SK-N-SH (cell line): ENCODE data around the gene CD28. TPM values are rescaled to one million over a fixed set of nuclear protein-coding genes. Genes with fewer than 3 reads are reported as not detected.

Source experiments
- CTCF ChIA-PET: fragments of 300-600, 350-600 bp; formaldehyde crosslinking; extraction: SDS; loops from one replicate; lab custom pipeline; 2021; lab: Yijun Ruan, JAX
- POLR2A ChIA-PET: fragments of 350-600 bp; sonication (Branson Sonifier 250); formaldehyde crosslinking; extraction: SDS; loops from one replicate; lab custom pipeline; 2020; ENCODE audit warnings: antibody characterized with exemption, inconsistent platforms; lab: Yijun Ruan, JAX
- DNase-seq: peaks from one replicate; pipeline ENCODE4 v3.0.0; 2012
- H2AFZ ChIP-seq: fragments of 200-600 bp; sonication (generic); 2 replicates; pipeline ENCODE4 v1.8.1; 2016; ENCODE audit warnings: antibody characterized with exemption, mild to moderate bottlenecking, low read depth
- H3F3A ChIP-seq: fragments of 200-600 bp; sonication (generic); replicated peaks from 2 replicates; pipeline ENCODE3; 2016; ENCODE audit warnings: antibody characterized with exemption, mild to moderate bottlenecking; ENCODE audit not compliant: insufficient read depth
- H3K27ac ChIP-seq, 2 experiments: fragments of 200-500 bp in 1 of 2; fragments of 200-600 bp in 1 of 2; sonication (Bioruptor generic) in 1 of 2; sonication (generic), shearing (Covaris generic) in 1 of 2; 2 replicates each; pipeline versions ENCODE4 v1.5.1 to v1.6.1; 2014 to 2016; ENCODE audit warnings: low read depth in 2 of 2, inconsistent platforms in 1 of 2, low read length in 1 of 2, mild to moderate bottlenecking in 1 of 2, mixed read lengths in 1 of 2
- H3K27me3 ChIP-seq: fragments of 200-600 bp; sonication (generic), shearing (Covaris generic); 2 replicates; pipeline ENCODE4 v1.6.1; 2016; ENCODE audit warnings: mixed run types; ENCODE audit not compliant: insufficient read depth
- H3K36me3 ChIP-seq, 2 experiments: fragments of 200-500 bp in 1 of 2; fragments of 200-600 bp in 1 of 2; sonication (Bioruptor generic) in 1 of 2; sonication (generic) in 1 of 2; replicated peaks in 1 of 2; 2 replicates each; pipeline versions ENCODE3 to v1.5.1; 2014 to 2016; ENCODE audit warnings: low read length in 1 of 2, mild to moderate bottlenecking in 1 of 2; ENCODE audit not compliant: insufficient read depth in 2 of 2, control insufficient read depth in 1 of 2
- H3K4me1 ChIP-seq, 2 experiments: fragments of 200-500 bp in 1 of 2; fragments of 200-600 bp in 1 of 2; sonication (Bioruptor generic) in 1 of 2; sonication (generic), shearing (Covaris generic) in 1 of 2; 2 replicates each; pipeline versions ENCODE4 v1.5.1 to v1.6.1; 2014 to 2016; ENCODE audit warnings: low read depth in 1 of 2, low read length in 1 of 2, mixed run types in 1 of 2; ENCODE audit not compliant: insufficient read depth in 2 of 2, control insufficient read depth in 1 of 2
- H3K4me2 ChIP-seq: fragments of 200-600 bp; sonication (generic), shearing (Covaris generic); 2 replicates; pipeline ENCODE4 v1.6.1; 2017; ENCODE audit warnings: mixed run types
- H3K4me3 ChIP-seq, 2 experiments: fragments of 200-500 bp in 1 of 2; fragments of 200-600 bp in 1 of 2; sonication (Bioruptor generic) in 1 of 2; sonication (generic), shearing (Covaris generic) in 1 of 2; 2 replicates each; pipeline versions ENCODE4 v1.5.1 to v1.8.1; 2014 to 2016; ENCODE audit warnings: low read depth in 2 of 2, inconsistent platforms in 1 of 2, low read length in 1 of 2, mild to moderate bottlenecking in 1 of 2, mixed read lengths in 1 of 2, moderate library complexity in 1 of 2
- H3K79me2 ChIP-seq: fragments of 200-600 bp; sonication (generic); 2 replicates; pipeline ENCODE4 v1.8.1; 2017; ENCODE audit warnings: mild to moderate bottlenecking; ENCODE audit not compliant: insufficient read depth
- H3K9ac ChIP-seq: fragments of 200-600 bp; sonication (generic); 2 replicates; pipeline ENCODE4 v1.6.1; 2017; ENCODE audit warnings: mixed run types
- H3K9me2 ChIP-seq: fragments of 200-600 bp; sonication (generic); 2 replicates; pipeline ENCODE4 v1.6.1; 2017; ENCODE audit warnings: mixed run types
- H3K9me3 ChIP-seq: fragments of 200-600 bp; sonication (generic); 2 replicates; pipeline ENCODE4 v1.6.1; 2017; ENCODE audit warnings: mixed run types, mild to moderate bottlenecking, moderate library complexity
- H4K20me1 ChIP-seq: fragments of 200-600 bp; sonication (generic); 2 replicates; pipeline ENCODE4 v1.6.1; 2017; ENCODE audit warnings: mild to moderate bottlenecking, mixed run types; ENCODE audit not compliant: insufficient read depth
- FOSL2 ChIP-seq: IDR thresholded peaks from 2 replicates; pipeline ENCODE4 v1.4.0; 2012; ENCODE audit warnings: low read depth, mild to moderate bottlenecking, moderate library complexity, borderline replicate concordance
- GATA2 ChIP-seq: sonication (generic); formaldehyde crosslinking; IDR thresholded peaks from 2 replicates; pipeline ENCODE4 v1.5.0; 2020; ENCODE audit warnings: mild to moderate bottlenecking, missing genetic modification reagents
- MAX ChIP-seq: IDR thresholded peaks from 2 replicates; pipeline ENCODE4 v1.4.0; 2012; ENCODE audit warnings: low read depth
- NFIC ChIP-seq: IDR thresholded peaks from 2 replicates; pipeline ENCODE4 v1.4.0; 2012; ENCODE audit warnings: borderline replicate concordance
- RCOR1 ChIP-seq: fragments of 150-350 bp; IDR thresholded peaks from 2 replicates; pipeline ENCODE4 v1.6.1; 2017; ENCODE audit warnings: antibody characterized with exemption, low read length
- REST ChIP-seq: IDR thresholded peaks from 2 replicates; pipeline ENCODE4 v1.6.1; 2012; ENCODE audit warnings: mild to moderate bottlenecking, low read depth, low read length, moderate library complexity
- RXRA ChIP-seq: IDR thresholded peaks from 2 replicates; pipeline ENCODE4 v1.4.0; 2012; ENCODE audit warnings: low read depth, mild to moderate bottlenecking, borderline replicate concordance
- TCF12 ChIP-seq: IDR thresholded peaks from 2 replicates; pipeline ENCODE4 v1.4.0; 2012
- TEAD4 ChIP-seq: IDR thresholded peaks from 2 replicates; pipeline ENCODE4 v1.4.0; 2012; ENCODE audit warnings: mild to moderate bottlenecking, borderline replicate concordance; ENCODE audit not compliant: insufficient read depth
- USF1 ChIP-seq: IDR thresholded peaks from 2 replicates; pipeline ENCODE4 v1.4.0; 2012; ENCODE audit warnings: low read depth, borderline replicate concordance
- USF2 ChIP-seq: fragments of 150-350 bp; IDR thresholded peaks from 2 replicates; pipeline ENCODE4 v1.6.1; 2017; ENCODE audit warnings: antibody characterized with exemption, low read length, low read depth, borderline replicate concordance
- YY1 ChIP-seq: IDR thresholded peaks from 2 replicates; pipeline ENCODE4 v1.4.0; 2012; ENCODE audit warnings: low read depth, mild to moderate bottlenecking
- ZBTB33 ChIP-seq: IDR thresholded peaks from 2 replicates; pipeline ENCODE4 v1.4.0; 2012; ENCODE audit warnings: low read depth, borderline replicate concordance
- WGBS: methylation state at CpG from one replicate; pipeline ENCODE4 v1.1.6; 2017; ENCODE audit warnings: low lambda C conversion rate; 5-methylcytosine and 5-hydroxymethylcytosine counted together
- polyA plus RNA-seq, 3 experiments: library from polyadenylated mRNA; depleted of rRNA; stranded (reverse); fragments of >200 nt; gene quantifications; 2 replicates each; pipeline ENCODE4 v1.2.3, GENCODE V29; 2012

The CD28 gene
- polyA plus RNA-seq, 1 of the 3 experiments (the other 2 are of a cell fraction): 0.05 TPM

GRCh38 chr2:203683421-203683820, 23.0 kb upstream of the CD28 start:
- no peaks in the 10 kb centered on the region for H3K9me3 ChIP-seq
- no peaks in the 10 kb centered on the region for H3K9me2 ChIP-seq
- H3F3A ChIP-seq: peaks cover 16% of the 10 kb centered on the region
- H3K4me1 ChIP-seq: peaks cover 0 to 33% of the 10 kb centered on the region in 2 experiments; a peak in 2 of 4 replicates
- H3K4me2 ChIP-seq: 0 out of 2 replicates have a peak overlapping the region, but pooled peaks have one; percentile 20
- peak overlapping the region; percentile 17; the same call in 1 of the 2 replicates for H2AFZ ChIP-seq
- DNase-seq: no peak
- H3K27ac ChIP-seq: peak overlapping the region in 1 of 2 experiments; percentile 97; a peak in 2 of 4 replicates
- ChIA-PET CTCF (no interaction called here), POLR2A (no interaction called here)
- WGBS: 88% methylated on average over 4 of the region's 4 CpGs
- no peaks in the 10 kb centered on the region for H4K20me1 ChIP-seq
- H3K4me3 ChIP-seq: no peak overlapping the region
- no peaks in the 10 kb centered on the region for H3K36me3 ChIP-seq
- peak overlapping the region; percentile 66 for H3K9ac ChIP-seq
- H3K79me2 ChIP-seq: no peaks in the 10 kb centered on the region
- H3K27me3 ChIP-seq: no peaks in the 10 kb centered on the region
- TF ChIP-seq YY1 (no peak), MAX (no peak), TCF12 (no peak), USF2 (no peak), REST (no peak), USF1 (no peak), GATA2 (CRISPR knock-in tag) (no peak), RXRA (no peak)

- no peaks in the 10 kb centered on the region for H3K79me2 ChIP-seq
- H3K4me1 ChIP-seq: peaks cover 0 to 37% of the 10 kb centered on the region in 2 experiments; a peak in 2 of 4 replicates
- H3K27ac ChIP-seq: peak overlapping the region; percentile 68 to 97; a peak in 3 of 4 replicates
- no peaks in the 10 kb centered on the region for H4K20me1 ChIP-seq
- peaks cover 16% of the 10 kb centered on the region for H3F3A ChIP-seq
- no peaks in the 10 kb centered on the region for H3K36me3 ChIP-seq
- peak overlapping the region; percentile 20 for H3K4me2 ChIP-seq
- CTCF ChIA-PET: interaction anchor here (1.0 kb wide), 1 partner anchor 13 kb away, joined by 3 read pairs; no protein-coding TSS in a partner anchor
- 0 out of 2 replicates have a peak, but pooled peaks have one; percentile 14 for TF ChIP-seq TEAD4
- no peak for TF ChIP-seq ZBTB33
- no peak for TF ChIP-seq RCOR1
- peak; percentile 11; the same call in 1 of the 2 replicates for TF ChIP-seq NFIC
- TF ChIP-seq REST: no peak
- TF ChIP-seq FOSL2: peak; percentile 19; the same call in 1 of the 2 replicates
- TF ChIP-seq RXRA: no peak
- POLR2A ChIA-PET: no interaction called here
- no peak overlapping the region for H3K4me3 ChIP-seq
- H3K9me2 ChIP-seq: no peaks in the 10 kb centered on the region
- no peak overlapping the region for H2AFZ ChIP-seq
- peak overlapping the region; percentile 66 for H3K9ac ChIP-seq
- no peak for DNase-seq
- WGBS: 71% methylated on average over 1 of the region's 1 CpG
- no peaks in the 10 kb centered on the region for H3K9me3 ChIP-seq
- no peaks in the 10 kb centered on the region for H3K27me3 ChIP-seq
Measured at GRCh38 chr2:203683932-203684556, 22.4 kb upstream of the CD28 start.
